ENCODE data around the gene PRDM7.
"Not testable (repeated sequence)": the region's sequence is repeated elsewhere in the genome, so short reads cannot be mapped to it uniquely, and the experiment has no call there.

- TF ChIP-seq CTCF (IDR thresholded peaks at IDR 0.05; ENCODE audit: low read length); EZH2 (IDR thresholded peaks at IDR 0.05; ENCODE audit: borderline replicate concordance, low read length): not testable (repeated sequence)
Measured at GRCh38 chr16:90098936-90099335, 21.8 kb upstream of the PRDM7 start.
